C1 segment of cervical spinal cord (tissue), 14 donors: ENCODE measurements around the gene SCN1A.
"Not testable (repeated sequence)": the region's sequence is repeated elsewhere in the genome, so short reads cannot be mapped to it uniquely, and the experiment has no call there.

Experiments
- DNase-seq, 14 donors: peaks; one replicate each; lab custom pipeline; 2025; lab: John Stamatoyannopoulos, UW

SCN1A gene

DNA sequence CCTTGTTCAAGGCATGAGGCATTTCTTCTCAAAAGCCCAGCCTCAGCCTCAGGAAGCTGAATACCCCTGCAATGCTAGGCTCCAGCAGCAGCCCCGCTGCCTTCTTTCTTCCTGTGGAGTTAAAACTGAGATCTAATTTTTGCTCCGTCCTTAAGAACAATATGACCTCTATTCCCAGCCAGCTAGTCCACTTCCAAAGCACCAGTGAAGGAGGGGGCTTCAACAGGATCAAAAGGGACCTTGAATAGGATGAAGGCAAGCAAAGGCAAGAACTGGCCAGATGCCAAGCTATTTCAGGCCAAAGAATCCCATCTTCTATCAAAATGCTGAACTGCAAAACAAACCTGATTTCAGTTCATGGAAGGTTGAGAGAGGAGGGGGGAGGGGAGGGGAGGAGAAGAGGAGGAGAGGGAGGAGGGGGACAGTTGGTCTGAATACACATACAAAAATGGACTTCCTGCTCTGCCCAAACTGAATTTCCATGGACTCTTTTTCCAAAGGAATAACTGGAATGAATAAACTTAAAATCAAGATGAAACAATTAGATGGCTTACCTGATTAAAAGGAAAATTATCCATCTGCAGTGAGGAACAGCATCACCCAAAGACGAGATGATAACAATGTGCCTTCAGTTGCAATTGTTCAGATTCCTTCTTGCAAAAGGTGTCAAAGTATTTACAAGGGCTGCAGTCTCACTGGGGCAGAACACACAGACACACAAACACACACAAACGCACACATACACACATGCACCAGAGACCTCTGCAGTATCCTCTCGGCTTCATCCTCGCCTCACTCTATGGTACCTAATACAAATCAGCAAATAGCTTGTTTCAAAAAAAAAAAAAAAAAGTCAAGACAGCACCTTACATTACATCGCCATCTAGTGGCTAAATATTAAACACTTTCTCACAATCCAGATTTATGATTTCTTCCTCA lies at the start of gene SCN1A:
Gene SCN1A, minus strand, starts transcription at position 804 of the 939 bp plus-strand sequence. CDS start 54,399 bp downstream, outside the sequence.
- peak in 6 of 14 donors; percentile 8 to 64 (median 24) for DNase-seq

GRCh38 chr2:166173263-166173662 lies 45.4 kb upstream of the SCN1A start:
- DNase-seq = no peak

DNA sequence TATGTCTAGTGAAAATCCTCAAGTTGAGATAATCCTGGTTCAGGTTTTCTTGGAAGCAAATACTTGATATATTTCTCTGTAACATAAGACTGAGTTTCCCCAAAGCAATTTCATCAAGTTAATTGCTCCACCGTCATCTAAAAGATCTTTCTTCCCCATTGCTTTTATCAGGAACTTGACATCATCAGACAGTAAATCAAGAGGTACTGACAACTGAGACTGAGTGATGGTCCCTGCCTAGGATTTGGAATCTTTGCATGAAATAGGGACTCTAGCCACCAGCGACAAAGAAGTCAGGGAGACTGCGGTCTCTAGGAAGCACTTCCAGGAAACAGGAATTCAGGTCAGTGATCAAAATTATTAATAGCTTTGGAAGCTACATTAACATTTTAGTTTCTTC lies 43.4 kb upstream of the SCN1A start:
- DNase-seq = no peak

DNA sequence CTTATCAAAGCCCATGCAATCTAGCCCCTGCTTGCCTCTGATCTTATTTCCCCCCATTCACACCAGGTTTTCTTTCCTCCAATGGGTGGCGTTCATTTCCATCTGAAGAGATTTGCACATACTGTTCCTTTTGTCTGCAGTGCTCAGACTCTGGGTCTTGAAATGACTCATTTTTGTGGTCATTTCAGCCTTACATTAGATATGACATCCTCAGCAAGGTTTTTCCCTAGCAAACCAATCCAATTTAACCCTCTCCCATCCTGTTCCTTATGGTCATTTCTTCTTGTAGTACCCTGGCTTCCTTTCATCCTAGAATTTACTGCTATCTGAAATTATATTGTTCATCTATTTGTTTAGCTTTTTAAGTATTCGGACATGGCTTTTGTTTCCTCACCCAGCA lies 42.5 kb upstream of the SCN1A start:
- no peak for DNase-seq

- no peak for DNase-seq
Observed at GRCh38 chr2:166167449-166167848, 39.6 kb upstream of the SCN1A start.

GRCh38 chr2:166163775-166164174 lies 36.0 kb upstream of the SCN1A start:
- DNase-seq = no peak

DNA sequence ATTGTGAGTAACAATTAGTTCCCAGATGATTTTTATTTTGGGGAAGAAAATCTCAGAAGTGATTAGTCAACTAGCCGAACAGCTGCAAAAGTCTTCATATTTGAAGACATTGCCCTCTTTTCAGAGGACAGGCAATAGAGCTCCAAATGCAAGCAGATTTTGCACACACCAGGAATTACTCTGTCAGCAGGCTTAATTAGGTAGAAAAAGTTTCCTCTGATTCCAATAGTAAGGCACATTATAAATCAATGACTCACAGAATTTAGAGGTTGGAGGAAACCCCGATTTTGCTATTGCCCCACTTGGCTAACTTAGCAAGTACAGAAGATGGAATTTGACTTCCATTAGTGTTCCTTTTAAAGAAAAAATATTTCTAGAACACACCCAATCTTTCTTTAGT lies 30.7 kb upstream of the SCN1A start:
- no peak for DNase-seq

- no peak for DNase-seq
Observed at GRCh38 chr2:166157578-166157977, 29.8 kb upstream of the SCN1A start.

- no peak for DNase-seq
Observed at GRCh38 chr2:166156985-166157490, 29.2 kb upstream of the SCN1A start.

DNA sequence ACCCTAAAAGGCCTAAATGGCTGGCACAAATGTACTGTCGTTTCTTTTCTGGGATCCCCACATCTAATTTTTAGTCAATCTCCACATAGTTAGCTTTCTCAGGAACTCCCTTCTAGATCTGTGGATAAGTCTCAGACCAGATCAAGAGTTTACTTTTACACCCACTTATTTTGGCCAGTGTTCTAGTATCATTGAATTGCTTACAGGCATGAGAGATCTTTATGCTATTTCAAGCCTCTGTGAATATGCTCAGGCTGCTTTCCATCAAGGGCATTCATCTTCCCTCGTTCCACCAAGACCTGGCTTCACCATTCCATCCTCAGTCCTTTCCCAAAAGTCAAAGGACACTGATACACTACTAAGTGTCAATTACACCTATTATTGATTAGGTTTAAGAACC lies 27.8 kb upstream of the SCN1A start:
- DNase-seq = no peak

DNA sequence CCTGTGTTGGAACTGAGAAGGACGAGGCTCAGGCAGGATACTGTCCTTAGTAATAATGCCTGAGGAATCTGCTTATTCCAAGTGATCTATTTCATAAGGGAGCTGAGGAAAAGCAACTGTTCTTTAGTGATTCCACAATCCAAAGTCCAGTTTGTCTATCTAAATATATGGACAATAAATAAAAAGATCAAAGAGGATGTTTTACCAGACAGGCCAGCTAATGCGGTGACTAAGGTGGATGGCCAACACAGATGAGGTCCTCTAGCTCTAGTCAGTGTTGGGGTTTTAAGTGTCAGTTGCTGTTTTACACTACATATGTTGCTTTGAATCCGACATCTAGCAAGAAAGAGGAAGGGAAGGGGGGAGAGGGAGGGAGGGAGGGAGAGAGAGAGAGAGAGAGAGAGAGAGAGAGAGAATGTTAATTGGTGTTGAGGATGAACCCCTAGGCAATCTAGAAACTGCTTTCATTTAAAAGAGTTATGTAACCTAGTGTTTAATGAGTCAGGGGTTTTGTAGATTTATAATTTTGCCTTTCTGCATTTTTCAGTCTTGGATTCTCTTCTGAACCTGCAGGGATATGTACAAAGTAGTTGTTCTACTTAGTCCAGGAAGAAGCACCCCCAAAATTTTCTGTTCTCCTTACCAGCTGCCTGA lies 27.0 kb upstream of the SCN1A start:
- DNase-seq = no peak

DNA sequence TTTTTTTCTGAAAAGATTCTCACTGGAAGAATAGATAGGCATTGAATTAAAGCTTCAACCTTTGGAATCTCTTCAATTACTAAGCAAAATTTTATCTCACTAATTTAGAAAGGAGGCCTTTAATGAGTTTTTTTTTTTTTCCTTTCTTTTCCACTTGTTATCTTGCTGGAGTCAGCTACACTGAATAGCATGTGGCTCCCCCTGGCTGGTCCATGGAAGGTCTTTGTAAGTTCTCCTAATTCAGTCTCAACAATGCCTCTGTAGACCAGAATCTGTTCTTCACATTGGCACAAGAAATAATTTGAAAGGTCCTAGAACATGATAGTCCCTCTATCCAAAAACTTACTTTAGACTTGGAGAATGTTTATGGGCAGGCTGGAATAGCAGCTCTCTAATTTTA lies 24.2 kb upstream of the SCN1A start:
- no peak for DNase-seq

DNA sequence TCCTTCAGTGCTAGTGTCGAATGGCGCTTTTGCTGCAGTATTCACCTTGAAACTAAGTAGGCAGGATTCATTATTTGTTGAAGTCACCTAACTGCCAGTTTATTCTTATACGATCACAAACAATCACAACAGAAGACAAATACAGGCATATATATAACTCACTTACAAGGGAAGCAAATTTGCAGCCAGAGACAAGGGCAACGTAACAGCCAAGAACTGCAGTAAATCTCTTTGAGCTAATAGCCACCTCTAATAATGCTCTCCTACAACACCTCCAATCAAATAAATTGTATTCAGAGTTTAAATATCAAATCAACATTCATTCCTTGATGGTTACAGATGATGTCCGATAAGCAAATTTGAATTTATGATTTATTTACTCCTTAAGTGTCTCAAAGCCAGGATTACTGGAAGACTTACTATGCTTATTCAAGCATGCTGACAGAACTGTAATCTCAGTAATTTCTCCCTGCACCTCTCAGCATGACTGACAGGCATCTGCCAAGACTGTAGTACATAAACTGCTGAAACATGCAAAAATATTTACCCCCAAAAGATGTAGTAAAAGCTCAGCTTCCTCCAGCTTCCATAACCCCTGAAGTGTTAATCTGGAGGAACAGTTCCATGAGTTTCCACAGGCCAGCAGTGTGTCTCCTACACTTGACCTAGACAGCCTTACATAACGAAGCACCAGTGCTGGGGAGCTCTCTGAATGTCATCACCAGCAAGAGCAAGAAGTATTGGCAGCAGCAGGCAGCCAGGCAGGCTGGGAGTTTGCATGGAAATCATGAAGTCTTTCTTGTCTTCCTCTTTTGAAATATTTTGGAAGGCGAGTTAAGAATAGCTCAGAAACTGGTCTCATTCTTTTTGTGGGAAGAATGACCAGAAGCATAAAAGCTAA lies 20.9 kb upstream of the SCN1A start:
- peak in 2 of 14 donors; percentile 2 to 25 for DNase-seq

DNA sequence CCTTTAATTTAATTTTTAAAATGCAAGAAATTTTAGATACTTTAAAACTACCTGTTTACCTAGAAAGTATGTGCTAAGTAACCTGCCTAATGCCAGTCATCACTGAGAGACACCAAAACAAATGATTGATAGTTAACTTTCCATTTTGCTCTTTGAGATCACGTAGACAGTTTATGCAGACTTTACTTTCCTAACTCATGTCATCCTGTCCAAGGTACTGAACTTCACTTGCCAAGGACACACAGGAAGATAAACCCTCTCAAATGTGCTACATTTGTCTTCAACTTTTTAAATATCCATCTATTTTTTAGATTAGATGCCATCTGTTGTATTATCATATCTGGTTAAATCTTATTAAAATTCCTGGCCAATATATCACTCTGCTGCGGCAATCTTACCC lies 20.1 kb upstream of the SCN1A start:
- no peak for DNase-seq

GRCh38 chr2:166144071-166144470 lies 16.3 kb upstream of the SCN1A start:
- no peak for DNase-seq

DNA sequence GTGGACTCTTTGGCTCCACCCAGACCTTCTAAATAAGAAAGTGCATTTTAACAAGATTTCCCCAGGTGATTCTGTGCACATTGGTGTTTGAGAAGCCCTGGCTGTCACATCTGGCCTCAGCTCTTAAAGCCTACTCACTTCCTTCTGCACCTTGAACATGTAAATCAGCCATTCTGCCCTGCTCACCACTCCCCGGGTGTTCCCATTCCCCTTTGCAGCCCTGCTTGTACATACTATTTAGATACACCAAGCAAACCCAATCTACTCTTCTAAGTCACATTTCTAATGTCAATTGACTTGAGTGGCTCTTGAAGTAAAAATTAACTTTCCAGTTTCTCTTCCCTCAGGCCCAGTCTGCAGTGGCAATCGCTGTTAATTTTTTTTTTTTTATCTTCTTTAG lies 13.1 kb upstream of the SCN1A start:
- DNase-seq = no peak

DNA sequence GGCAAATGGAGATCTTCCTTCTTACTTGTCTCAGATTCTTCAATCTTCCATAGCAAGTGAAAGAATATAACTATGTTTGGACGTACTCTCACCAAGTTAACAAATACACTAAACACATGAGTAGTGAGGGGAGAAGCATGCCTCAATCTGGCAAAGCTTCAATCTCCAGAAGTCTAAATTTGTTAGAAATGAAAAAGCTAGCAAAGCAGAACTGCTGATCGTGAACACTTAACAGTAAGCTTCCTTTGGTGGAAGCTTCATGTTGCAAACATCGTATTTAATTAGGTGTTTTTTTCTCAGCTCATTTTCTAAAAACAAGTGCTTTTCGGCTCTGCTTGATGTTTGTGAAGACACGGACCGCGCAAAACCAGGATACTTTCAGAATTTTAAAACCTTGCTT lies 12.7 kb upstream of the SCN1A start:
- DNase-seq = no peak

GRCh38 chr2:166139479-166139878 lies 11.7 kb upstream of the SCN1A start:
- DNase-seq = not testable (repeated sequence)

- no peak for DNase-seq
Observed at GRCh38 chr2:166138667-166139066, 10.8 kb upstream of the SCN1A start.

DNA sequence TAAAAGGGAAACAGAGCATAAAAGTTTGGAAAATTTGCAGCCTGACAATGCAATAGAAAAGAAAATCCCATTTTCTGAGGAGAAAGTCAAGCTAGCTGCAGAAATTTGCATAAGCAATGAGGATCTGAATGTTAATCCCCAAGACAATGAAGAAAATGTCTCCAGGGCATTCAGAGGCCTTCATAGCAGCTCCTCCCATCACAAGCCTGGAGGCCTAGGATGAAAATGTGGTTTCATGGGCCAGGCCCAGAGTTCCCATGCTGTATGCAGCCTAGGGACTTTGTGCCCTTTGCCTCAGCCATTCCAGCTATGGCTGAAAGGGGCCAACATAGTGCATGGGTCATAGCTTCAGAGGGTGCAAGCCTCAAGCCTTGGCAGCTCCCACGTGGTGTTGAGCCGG lies 10.3 kb upstream of the SCN1A start:
- no peak for DNase-seq

- no peak for DNase-seq
Observed at GRCh38 chr2:166137331-166137730, 9.5 kb upstream of the SCN1A start.

DNA sequence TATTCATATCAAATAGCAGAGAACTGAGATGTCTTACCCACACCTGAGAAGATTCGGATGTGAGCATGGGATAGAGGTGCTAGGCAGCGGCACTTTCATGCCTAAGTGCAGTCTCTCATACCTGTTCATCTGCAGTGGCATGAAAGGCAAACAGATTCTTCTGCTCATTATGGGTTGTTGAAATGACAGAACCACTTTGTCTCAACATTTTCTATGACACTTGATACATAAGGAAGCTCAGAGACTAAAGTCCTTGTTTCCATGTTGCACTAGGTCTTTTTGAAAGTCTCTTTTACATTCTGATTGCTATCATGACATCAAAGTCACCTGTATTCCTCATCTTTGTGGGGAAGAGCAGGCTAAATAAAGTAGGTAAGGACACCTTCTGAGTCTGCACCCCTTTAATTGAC lies 8.0 kb upstream of the SCN1A start:
- no peak for DNase-seq
